Brain pericyte (primary cell): ENCODE measurements around the gene DAPL1.
"Not testable (repeated sequence)": the region's sequence is repeated elsewhere in the genome, so short reads cannot be mapped to it uniquely, and the experiment has no call there.

Experiments used
- DNase-seq: peaks from one replicate; pipeline ENCODE4 v3.0.0-alpha.2; 2012; ENCODE audit warnings: low read depth, low spot score

Gene DAPL1

GRCh38 chr2:158822193-158822592 is 27.1 kb downstream of the DAPL1 start:
- no peak for DNase-seq

- no peak for DNase-seq
Observed at GRCh38 chr2:158823486-158824237, 28.5 kb downstream of the DAPL1 start.

GRCh38 chr2:158825021-158825420 is 29.9 kb downstream of the DAPL1 start:
- no peak for DNase-seq

- no peak for DNase-seq
Observed at GRCh38 chr2:158826965-158827364, 31.8 kb downstream of the DAPL1 start.

GRCh38 chr2:158828378-158829164 is 33.5 kb downstream of the DAPL1 start:
- no peak for DNase-seq

- DNase-seq, result no peak
Observed at GRCh38 chr2:158829167-158829566, 34.0 kb downstream of the DAPL1 start.

GRCh38 chr2:158830201-158830600 is 35.1 kb downstream of the DAPL1 start:
- DNase-seq, result no peak

- DNase-seq, result no peak
Observed at GRCh38 chr2:158835431-158835830, 40.3 kb downstream of the DAPL1 start.

GRCh38 chr2:158837645-158838044 is 42.5 kb downstream of the DAPL1 start:
- DNase-seq, result no peak

- no peak for DNase-seq
Observed at GRCh38 chr2:158841850-158842249, 46.7 kb downstream of the DAPL1 start.

- no peak for DNase-seq
Observed at GRCh38 chr2:158845444-158845843, 50.3 kb downstream of the DAPL1 start.

GRCh38 chr2:158845859-158846258 is 50.7 kb downstream of the DAPL1 start:
- DNase-seq, result no peak

GRCh38 chr2:158847526-158847925 is 52.4 kb downstream of the DAPL1 start:
- DNase-seq, result not testable (repeated sequence)

- DNase-seq, result not testable (repeated sequence)
Observed at GRCh38 chr2:158848031-158848970, 53.2 kb downstream of the DAPL1 start.

- DNase-seq, result not testable (repeated sequence)
Observed at GRCh38 chr2:158860179-158860578, 65.1 kb downstream of the DAPL1 start.

- DNase-seq, result not testable (repeated sequence)
Observed at GRCh38 chr2:158861626-158862025, 66.5 kb downstream of the DAPL1 start.

- not testable (repeated sequence) for DNase-seq
Observed at GRCh38 chr2:158865469-158865868, 70.4 kb downstream of the DAPL1 start.
